ENCODE results near the gene KCTD17.

The KCTD17 gene

GRCh38 chr22:37032134-37032534 lies 19.4 kb upstream of the KCTD17 start:
- DNase-seq (ENCODE audit: low read depth): no peak
- H3K4me3 ChIP-seq (ENCODE audit: low read depth, low read length): no peak overlapping the region
- TF ChIP-seq, protein P1, sequence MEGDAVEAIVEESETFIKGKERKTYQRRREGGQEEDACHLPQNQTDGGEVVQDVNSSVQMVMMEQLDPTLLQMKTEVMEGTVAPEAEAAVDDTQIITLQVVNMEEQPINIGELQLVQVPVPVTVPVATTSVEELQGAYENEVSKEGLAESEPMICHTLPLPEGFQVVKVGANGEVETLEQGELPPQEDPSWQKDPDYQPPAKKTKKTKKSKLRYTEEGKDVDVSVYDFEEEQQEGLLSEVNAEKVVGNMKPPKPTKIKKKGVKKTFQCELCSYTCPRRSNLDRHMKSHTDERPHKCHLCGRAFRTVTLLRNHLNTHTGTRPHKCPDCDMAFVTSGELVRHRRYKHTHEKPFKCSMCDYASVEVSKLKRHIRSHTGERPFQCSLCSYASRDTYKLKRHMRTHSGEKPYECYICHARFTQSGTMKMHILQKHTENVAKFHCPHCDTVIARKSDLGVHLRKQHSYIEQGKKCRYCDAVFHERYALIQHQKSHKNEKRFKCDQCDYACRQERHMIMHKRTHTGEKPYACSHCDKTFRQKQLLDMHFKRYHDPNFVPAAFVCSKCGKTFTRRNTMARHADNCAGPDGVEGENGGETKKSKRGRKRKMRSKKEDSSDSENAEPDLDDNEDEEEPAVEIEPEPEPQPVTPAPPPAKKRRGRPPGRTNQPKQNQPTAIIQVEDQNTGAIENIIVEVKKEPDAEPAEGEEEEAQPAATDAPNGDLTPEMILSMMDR (IDR thresholded peaks at IDR 0.05; ENCODE audit: low read depth, low read length, missing control alignments): no peak

DNA sequence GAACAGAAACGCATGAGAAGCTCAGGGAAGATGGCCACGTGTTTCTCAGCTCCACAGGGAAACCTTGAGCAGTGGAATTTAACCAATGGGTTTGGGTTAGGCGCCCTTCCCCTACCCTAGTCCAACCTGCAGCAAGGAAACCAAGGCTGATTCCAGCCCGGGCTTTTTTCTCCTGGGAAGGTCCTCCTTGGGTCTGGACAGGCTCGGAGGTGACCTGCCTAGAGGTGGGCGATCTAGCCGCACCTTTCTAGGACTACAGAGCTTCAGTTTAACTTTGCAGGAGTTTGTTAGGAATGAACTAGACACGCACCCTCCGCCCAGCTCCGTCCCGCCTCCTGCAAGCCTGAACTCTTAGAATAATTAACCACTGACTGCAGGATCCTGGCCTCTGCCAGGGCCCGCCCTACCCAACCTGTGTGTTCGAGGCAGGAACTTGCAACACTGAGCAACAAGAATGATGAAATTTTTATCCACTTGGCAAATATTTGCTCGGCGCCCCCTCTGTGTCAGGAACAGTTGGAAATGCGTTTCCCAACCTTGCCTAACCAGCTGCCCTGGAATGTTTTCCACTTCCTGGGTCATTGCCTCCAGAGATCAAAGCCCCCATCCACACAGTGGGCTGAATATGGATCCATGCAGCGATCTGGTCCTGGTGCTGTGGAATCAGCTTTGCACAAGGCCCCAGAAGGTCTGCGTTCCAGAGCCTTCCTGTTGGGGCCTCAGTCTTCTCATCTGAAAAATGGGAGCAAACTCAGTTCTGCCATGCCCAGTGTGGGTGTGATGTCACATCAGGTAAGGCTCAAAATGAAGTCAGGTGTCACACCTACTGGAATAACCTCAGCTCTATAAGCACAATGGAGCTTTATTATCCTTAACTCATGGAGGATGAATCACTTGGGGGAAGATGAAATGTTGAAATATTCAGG lies 18.7 kb upstream of the KCTD17 start:
- TF ChIP-seq, protein P1 (IDR thresholded peaks at IDR 0.05; ENCODE audit: low read depth, low read length, missing control alignments): no peak
- DNase-seq (ENCODE audit: low read depth): no peak
- H3K4me3 ChIP-seq (ENCODE audit: low read depth, low read length): no peak overlapping the region

DNA sequence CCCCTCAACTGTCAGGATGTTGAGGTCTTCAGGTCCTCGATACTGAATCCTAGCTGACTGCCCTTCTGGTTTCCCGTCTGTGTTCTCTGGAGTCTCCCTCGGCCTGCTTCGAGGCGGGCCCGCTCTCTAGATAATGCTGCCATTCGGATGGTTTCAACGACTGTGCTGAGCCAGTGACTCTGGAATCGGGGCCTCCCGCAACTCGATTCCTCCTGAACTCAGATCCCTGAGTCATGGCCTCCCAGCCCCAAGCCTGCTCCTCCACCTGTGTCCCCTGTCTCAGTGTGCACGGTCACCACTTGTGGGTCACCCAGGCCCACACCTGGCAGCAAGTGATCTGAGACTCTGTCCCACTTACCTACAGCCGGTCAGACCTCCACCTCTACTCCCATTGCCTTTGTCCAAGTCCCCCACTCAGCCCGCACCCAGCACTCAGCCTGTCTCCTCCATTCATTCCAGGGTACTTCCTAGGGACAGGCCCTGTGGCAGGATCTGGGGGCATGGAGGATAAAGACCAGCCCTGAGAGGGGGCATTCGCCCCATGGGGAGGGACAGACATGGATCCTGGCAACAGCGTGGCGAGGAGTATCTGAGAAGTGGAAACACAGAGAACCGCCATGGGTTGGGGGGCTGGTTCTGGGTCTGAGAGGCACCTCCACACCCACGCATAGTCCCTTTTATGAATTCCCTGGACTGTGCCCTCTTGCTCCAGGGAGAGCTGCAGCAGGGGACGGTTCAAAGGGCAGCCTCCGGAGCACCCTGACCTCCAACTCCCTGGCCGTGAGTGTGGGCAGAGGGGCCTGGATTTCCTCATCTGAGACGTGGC lies 17.7 kb upstream of the KCTD17 start:
- DNase-seq (ENCODE audit: low read depth): no peak
- H3K4me3 ChIP-seq (ENCODE audit: low read depth, low read length): no peak overlapping the region
- TF ChIP-seq, protein P1 (IDR thresholded peaks at IDR 0.05; ENCODE audit: low read depth, low read length, missing control alignments): no peak

GRCh38 chr22:37036655-37037377 lies 14.7 kb upstream of the KCTD17 start:
- no peak overlapping the region for H3K4me3 ChIP-seq (ENCODE audit: low read depth, low read length)
- TF ChIP-seq, protein P1 (IDR thresholded peaks at IDR 0.05; ENCODE audit: low read depth, low read length, missing control alignments): no peak
- no peak for DNase-seq (ENCODE audit: low read depth)

DNA sequence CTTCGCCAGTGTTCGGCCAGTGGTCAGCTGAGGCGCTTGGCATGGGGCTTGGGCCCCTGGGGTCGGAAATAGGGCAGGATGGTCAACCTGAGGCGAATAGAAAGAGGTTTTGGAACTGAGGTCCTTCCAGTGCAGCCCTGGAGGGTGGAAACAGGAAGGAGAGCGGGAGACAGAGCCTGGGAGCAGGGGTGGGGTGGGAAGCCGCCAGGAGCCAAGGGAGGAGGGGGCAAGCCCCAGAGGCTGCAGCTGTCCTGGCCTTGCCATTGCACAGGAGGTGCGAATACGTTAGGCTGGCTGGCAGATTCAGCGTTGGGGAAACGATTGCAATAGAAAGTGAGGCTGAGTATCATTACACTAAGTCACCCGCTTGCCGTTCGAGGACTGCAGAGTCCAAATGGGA lies 13.9 kb upstream of the KCTD17 start:
- no peak overlapping the region for H3K4me3 ChIP-seq (ENCODE audit: low read depth, low read length)
- TF ChIP-seq, protein P1 (IDR thresholded peaks at IDR 0.05; ENCODE audit: low read depth, low read length, missing control alignments): no peak
- DNase-seq (ENCODE audit: low read depth): no peak

DNA sequence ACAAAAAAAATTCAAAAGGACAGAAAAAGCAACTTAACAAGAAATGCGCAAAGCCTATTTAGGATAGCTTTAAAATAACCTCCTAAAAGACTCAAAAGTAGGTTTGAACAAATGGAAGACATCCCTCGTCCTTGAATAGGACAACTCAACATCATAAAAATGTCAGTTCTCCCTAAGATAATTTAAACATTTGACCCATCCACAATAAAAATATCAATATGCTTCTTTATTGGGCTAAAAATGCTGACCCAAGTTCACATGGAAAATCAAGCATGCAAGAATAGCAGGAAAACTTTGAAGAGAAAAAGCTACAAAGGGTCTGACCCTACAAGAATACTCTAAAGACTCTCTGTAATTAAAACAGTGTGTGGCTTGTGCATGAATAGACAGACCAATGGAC lies 12.1 kb upstream of the KCTD17 start:
- DNase-seq (ENCODE audit: low read depth): no peak
- no peak overlapping the region for H3K4me3 ChIP-seq (ENCODE audit: low read depth, low read length)
- TF ChIP-seq, protein P1 (IDR thresholded peaks at IDR 0.05; ENCODE audit: low read depth, low read length, missing control alignments): no peak
